BLaER1 treated with 17β-estradiol and CSF1 and Interleukin-3, amounts not matched to agents 10 nM and 100 nM (cell line): ENCODE data around the gene PSAPL1.

Source experiments
- H3K27ac ChIP-seq, 11 experiments: shearing (Covaris generic); formaldehyde crosslinking; 2 replicates each; pipeline ENCODE4 v1.8.1; 2022
- H3K27me3 ChIP-seq, 11 experiments: shearing (Covaris generic); formaldehyde crosslinking; 2 replicates each; pipeline ENCODE4 v1.8.1; 2022
- H3K36me3 ChIP-seq, 11 experiments: shearing (Covaris generic); formaldehyde crosslinking; 2 replicates each; pipeline ENCODE4 v1.8.1; 2022
- H3K4me1 ChIP-seq, 10 experiments: shearing (Covaris generic); formaldehyde crosslinking; 2 replicates each; pipeline ENCODE4 v1.8.1; 2022
- H3K4me2 ChIP-seq, 11 experiments: shearing (Covaris generic); formaldehyde crosslinking; 2 replicates each; pipeline ENCODE4 v1.8.1; 2022
- H3K4me3 ChIP-seq, 10 experiments: shearing (Covaris generic); formaldehyde crosslinking; 2 replicates each; pipeline ENCODE4 v1.8.1; 2022
- H3K9ac ChIP-seq, 11 experiments: shearing (Covaris generic); formaldehyde crosslinking; 2 replicates each; pipeline ENCODE4 v1.8.1; 2022
- H3K9me3 ChIP-seq, 11 experiments: shearing (Covaris generic); formaldehyde crosslinking; replicated peaks in 1 of 11; 2 replicates each; pipeline ENCODE4 v1.8.1; 2022
- H4K20me1 ChIP-seq, 11 experiments: shearing (Covaris generic); formaldehyde crosslinking; 2 replicates each; pipeline ENCODE4 v1.8.1; 2022
- Cebpa-rat ChIP-seq, 11 experiments: shearing (Covaris generic); IDR thresholded peaks; 2 replicates each; pipeline ENCODE4 v1.8.1; 2022

The PSAPL1 gene, protein sequence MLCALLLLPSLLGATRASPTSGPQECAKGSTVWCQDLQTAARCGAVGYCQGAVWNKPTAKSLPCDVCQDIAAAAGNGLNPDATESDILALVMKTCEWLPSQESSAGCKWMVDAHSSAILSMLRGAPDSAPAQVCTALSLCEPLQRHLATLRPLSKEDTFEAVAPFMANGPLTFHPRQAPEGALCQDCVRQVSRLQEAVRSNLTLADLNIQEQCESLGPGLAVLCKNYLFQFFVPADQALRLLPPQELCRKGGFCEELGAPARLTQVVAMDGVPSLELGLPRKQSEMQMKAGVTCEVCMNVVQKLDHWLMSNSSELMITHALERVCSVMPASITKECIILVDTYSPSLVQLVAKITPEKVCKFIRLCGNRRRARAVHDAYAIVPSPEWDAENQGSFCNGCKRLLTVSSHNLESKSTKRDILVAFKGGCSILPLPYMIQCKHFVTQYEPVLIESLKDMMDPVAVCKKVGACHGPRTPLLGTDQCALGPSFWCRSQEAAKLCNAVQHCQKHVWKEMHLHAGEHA

DNA sequence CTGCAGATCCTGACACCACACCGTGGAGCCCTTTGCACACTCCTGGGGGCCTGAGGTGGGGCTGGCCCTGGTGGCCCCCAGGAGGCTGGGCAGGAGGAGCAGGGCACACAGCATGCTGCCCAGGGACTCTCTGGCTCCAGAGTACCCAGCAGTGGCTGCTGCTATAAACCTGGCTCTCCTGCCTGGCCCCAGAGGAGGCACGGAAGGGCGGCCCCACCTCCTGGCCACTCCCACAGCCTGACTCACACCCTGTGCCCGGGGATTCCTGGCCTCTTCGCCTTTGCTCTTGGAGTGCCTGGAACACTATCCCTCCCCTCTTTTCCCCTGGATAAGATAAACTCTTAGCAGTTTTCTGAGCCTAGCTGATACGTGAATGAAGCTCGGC is at the start of gene PSAPL1:
PSAPL1 (minus strand) TSS at position 165 of the 385 bp plus-strand sequence; CDS start at position 114, 51 bp downstream.
- Histone ChIP-seq H3K27me3 (no peaks in the 10 kb centered on the region), H3K9ac (peak within 1 kb of the TSS in 2 of 11 experiments; percentile 18 to 43; a peak in 1 of 22 replicates), H4K20me1 (peaks cover 0 to 35% (median 0%) of the 10 kb centered on the region in 11 experiments; a peak in 4 of 22 replicates), H3K36me3 (no peaks in the 10 kb centered on the region), H3K27ac (peak within 1 kb of the TSS in 3 of 11 experiments; percentile 1 to 49 (median 35); a peak in 1 of 22 replicates), H3K4me3 (no peak within 1 kb of the TSS), H3K4me2 (peak within 1 kb of the TSS; percentile 33 to 84 (median 66); a peak in 20 of 22 replicates), H3K4me1 (peaks cover 22 to 99% (median 69%) of the 10 kb centered on the region in 10 experiments; a peak in 19 of 20 replicates), H3K9me3 (peaks cover 0 to 23% (median 5%) of the 10 kb centered on the region in 11 experiments; a peak in 9 of 22 replicates)
- TF ChIP-seq Cebpa-rat (IDR thresholded peaks at IDR 0.05), result no peak

DNA sequence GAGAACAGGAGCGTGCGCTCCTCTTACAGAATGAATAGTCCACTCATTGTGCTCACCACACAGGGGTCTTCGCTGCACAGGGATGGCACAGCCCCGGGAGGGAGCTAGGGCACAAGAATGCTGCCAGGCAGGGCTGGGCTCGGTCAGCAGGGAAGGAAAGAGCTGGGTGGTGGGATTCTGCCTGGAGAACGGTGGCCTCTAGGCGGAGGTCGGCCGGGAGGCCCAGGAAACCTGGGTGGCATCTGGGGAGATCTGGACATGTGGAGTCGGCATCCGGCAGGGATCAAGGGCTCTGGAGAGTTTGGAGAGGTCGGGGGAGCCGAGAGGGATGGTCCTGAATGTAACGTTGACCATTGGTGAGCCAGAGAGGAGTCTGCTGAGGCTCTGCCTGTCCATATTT is 46.5 kb upstream of the PSAPL1 start:
- Histone ChIP-seq H3K27me3 (no peaks in the 10 kb centered on the region), H3K27ac (no peak overlapping the region)
- TF ChIP-seq Cebpa-rat (IDR thresholded peaks at IDR 0.05), result no peak

DNA sequence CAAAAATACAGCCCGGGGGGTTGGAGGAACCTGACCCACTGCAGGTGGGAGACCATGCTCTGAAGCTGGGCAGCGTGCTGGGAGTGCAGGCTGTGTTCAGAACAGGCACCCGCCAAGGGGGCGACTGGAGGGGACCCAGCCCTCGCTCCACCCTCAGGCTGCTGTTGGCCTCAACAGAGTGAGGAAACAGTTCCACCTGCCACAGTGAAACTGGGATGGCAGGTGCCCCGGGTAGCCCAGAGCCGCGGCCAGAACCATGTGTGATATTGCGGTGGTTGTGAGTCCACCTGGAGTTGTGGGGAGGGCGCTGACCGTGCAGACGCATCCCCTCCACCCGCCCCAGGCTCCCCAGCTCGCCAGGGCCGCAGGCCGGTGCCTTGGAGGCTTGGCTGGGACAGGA is 45.7 kb upstream of the PSAPL1 start:
- peaks cover 0 to 5% (median 0%) of the 10 kb centered on the region in 11 experiments; a peak in 2 of 22 replicates for H3K36me3 ChIP-seq
- H3K4me1 ChIP-seq, result peaks cover 0 to 45% (median 27%) of the 10 kb centered on the region in 10 experiments; a peak in 17 of 20 replicates
- no peaks in the 10 kb centered on the region for H4K20me1 ChIP-seq
- no peak overlapping the region for H3K27ac ChIP-seq
- H3K9ac ChIP-seq, result no peak overlapping the region
- no peak overlapping the region for H3K4me3 ChIP-seq
- no peaks in the 10 kb centered on the region for H3K27me3 ChIP-seq
- H3K9me3 ChIP-seq, result peaks cover 11 to 25% (median 17%) of the 10 kb centered on the region in 11 experiments; a peak in 21 of 22 replicates
- no peak for TF ChIP-seq Cebpa-rat (IDR thresholded peaks at IDR 0.05)
- no peak overlapping the region for H3K4me2 ChIP-seq

More for the DNA sequence above, 46.5 kb upstream of the PSAPL1 start:
- Histone ChIP-seq H3K4me3 (no peak overlapping the region), H3K9me3 (peaks cover 11 to 25% (median 17%) of the 10 kb centered on the region in 11 experiments; a peak in 21 of 22 replicates), H3K9ac (no peak overlapping the region), H3K4me1 (peaks cover 0 to 45% (median 27%) of the 10 kb centered on the region in 10 experiments; a peak in 14 of 20 replicates), H4K20me1 (peaks cover 0 to 2% (median 0%) of the 10 kb centered on the region in 11 experiments; a peak in 1 of 22 replicates), H3K36me3 (peaks cover 0 to 5% (median 0%) of the 10 kb centered on the region in 11 experiments; a peak in 2 of 22 replicates), H3K4me2 (no peak overlapping the region)

DNA sequence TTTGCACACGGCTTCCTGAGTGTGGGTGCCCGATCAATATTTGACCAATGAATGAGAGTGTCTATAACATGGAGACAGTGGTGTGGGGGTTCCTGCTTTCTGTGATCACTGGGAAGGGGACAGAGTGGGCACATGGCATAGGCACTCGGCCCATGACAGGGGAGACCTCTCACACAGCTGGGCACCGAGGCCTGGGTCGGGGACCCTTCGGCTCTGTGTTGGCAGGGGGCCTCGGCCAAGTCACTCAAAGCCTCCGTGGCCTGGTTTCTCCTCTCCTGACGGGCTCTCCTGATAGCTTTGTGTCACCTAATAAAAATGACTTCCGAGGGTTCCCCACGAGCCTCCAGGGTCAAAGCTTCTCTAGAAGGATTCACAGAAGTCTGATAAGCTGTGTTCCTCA is 43.9 kb upstream of the PSAPL1 start:
- H3K4me1 ChIP-seq, result peaks cover 10 to 54% (median 39%) of the 10 kb centered on the region in 10 experiments
- peaks cover 11 to 25% (median 17%) of the 10 kb centered on the region in 11 experiments; a peak in 21 of 22 replicates for H3K9me3 ChIP-seq
- no peak overlapping the region for H3K4me3 ChIP-seq
- no peaks in the 10 kb centered on the region for H3K27me3 ChIP-seq
- no peak for TF ChIP-seq Cebpa-rat (IDR thresholded peaks at IDR 0.05)
- H4K20me1 ChIP-seq, result peaks cover 0 to 4% (median 0%) of the 10 kb centered on the region in 11 experiments; a peak in 1 of 22 replicates
- H3K4me2 ChIP-seq, result no peak overlapping the region
- peaks cover 0 to 5% (median 0%) of the 10 kb centered on the region in 11 experiments; a peak in 2 of 22 replicates for H3K36me3 ChIP-seq
- H3K27ac ChIP-seq, result no peak overlapping the region
- no peak overlapping the region for H3K9ac ChIP-seq

DNA sequence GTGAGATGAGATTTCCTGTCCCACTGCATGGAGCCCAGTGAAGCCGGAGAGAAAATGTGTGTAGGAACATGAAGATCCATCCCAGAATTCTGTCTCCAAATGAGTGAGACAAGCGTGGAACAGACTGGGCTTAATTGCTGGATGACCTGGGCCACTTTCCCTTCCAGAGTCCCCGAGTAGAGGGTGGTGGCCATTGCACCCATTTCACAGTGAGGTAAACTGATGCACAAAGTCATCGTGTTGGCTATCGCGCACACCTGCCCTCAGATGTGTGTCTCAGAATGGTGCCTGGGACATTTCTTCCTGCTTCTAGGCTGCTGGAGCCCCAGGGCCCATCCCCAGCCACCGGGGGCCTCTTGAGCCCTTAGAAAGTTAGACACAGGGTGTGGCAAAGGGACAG is 43.0 kb upstream of the PSAPL1 start:
- Histone ChIP-seq H3K36me3 (peaks cover 0 to 5% (median 0%) of the 10 kb centered on the region in 11 experiments; a peak in 2 of 22 replicates), H3K4me2 (peak overlapping the region in 5 of 11 experiments; percentile 5 to 79 (median 68); a peak in 3 of 22 replicates), H3K4me1 (peaks cover 10 to 61% (median 44%) of the 10 kb centered on the region in 10 experiments)

DNA sequence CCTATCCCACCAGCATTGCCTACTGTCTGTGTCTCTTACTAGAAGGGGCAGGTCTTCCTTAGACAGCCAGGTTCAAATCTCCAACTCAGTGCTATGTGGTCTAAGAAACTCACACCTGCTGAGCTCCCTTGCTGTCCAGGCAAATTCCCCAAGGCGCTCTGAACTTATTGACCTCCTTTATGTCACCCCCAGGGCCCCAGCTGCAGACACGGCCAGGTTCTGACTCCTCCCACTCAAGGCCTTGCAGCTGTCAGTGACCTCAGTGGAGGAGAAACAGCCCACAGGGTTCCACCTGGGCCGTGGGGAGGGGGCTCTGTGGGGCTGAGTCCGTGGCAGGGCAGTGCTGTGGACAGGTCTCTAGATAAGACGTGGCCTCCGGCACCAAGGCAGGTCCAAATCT is 42.1 kb upstream of the PSAPL1 start:
- Histone ChIP-seq H3K4me3 (no peak overlapping the region), H3K4me1 (peaks cover 10 to 66% (median 44%) of the 10 kb centered on the region in 10 experiments), H3K9ac (no peak overlapping the region), H3K9me3 (peaks cover 6 to 15% (median 11%) of the 10 kb centered on the region in 11 experiments; a peak in 20 of 22 replicates), H4K20me1 (peaks cover 0 to 11% (median 0%) of the 10 kb centered on the region in 11 experiments; a peak in 2 of 22 replicates), H3K36me3 (peaks cover 0 to 5% (median 0%) of the 10 kb centered on the region in 11 experiments; a peak in 2 of 22 replicates), H3K27me3 (no peaks in the 10 kb centered on the region), H3K4me2 (peak overlapping the region in 8 of 11 experiments; percentile 3 to 79 (median 61); a peak in 14 of 22 replicates), H3K27ac (no peak overlapping the region)
- TF ChIP-seq Cebpa-rat (IDR thresholded peaks at IDR 0.05), result no peak

More for the DNA sequence above, 43.0 kb upstream of the PSAPL1 start:
- TF ChIP-seq Cebpa-rat (IDR thresholded peaks at IDR 0.05), result no peak
- H4K20me1 ChIP-seq, result peaks cover 0 to 4% (median 0%) of the 10 kb centered on the region in 11 experiments; a peak in 1 of 22 replicates
- H3K27me3 ChIP-seq, result no peaks in the 10 kb centered on the region
- no peak overlapping the region for H3K4me3 ChIP-seq
- no peak overlapping the region for H3K9ac ChIP-seq
- H3K9me3 ChIP-seq, result peaks cover 10 to 21% (median 15%) of the 10 kb centered on the region in 11 experiments; a peak in 21 of 22 replicates
- H3K27ac ChIP-seq, result no peak overlapping the region

DNA sequence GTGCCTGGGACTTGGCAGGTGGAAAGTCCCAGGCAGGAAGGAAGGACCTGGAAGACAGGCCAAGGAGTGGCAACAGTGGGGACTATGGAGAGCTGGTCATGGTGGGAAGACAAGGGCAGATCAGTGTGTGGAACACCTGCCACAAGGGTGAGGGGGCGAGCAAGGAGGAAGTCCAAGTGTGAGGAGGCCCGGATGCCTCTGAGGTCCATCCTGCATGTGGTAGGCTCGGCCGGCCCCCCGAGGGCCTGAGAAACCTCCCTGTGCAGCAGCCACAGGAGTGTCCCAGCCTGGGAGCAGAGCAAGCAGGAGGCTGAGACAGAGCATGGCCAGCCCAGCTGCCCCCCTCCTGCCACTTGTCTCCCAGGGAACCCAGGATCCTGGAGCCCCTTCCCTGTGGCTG is 40.5 kb upstream of the PSAPL1 start:
- no peak for TF ChIP-seq Cebpa-rat (IDR thresholded peaks at IDR 0.05)
- Histone ChIP-seq H3K4me1 (peaks cover 10 to 66% (median 44%) of the 10 kb centered on the region in 10 experiments), H3K27ac (no peak overlapping the region), H3K4me3 (no peak overlapping the region), H3K4me2 (peak overlapping the region in 10 of 11 experiments; percentile 28 to 79 (median 56); a peak in 20 of 22 replicates), H4K20me1 (peaks cover 0 to 17% (median 0%) of the 10 kb centered on the region in 11 experiments; a peak in 2 of 22 replicates), H3K36me3 (no peaks in the 10 kb centered on the region), H3K9ac (no peak overlapping the region), H3K9me3 (no peaks in the 10 kb centered on the region), H3K27me3 (no peaks in the 10 kb centered on the region)

DNA sequence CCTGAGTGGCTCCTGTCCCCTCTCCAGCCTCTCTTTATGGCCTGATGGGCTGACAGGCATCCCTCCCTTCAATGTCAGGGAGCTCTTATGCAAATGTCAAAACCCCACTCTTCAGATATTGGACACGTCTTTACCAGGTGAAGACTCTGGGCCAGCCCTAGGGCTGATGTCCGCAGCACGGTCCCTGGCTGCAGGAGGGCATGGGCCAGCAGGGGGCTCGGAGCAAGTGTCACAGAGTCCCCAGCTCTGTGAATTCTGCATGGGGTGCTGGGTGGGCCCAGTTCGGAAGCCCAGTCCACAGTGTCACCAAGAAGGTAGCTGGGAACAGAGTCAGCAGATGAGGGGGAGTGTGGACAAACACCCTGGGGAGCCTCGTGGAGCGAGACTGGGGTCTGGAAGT is 39.6 kb upstream of the PSAPL1 start:
- H3K4me1 ChIP-seq, result peaks cover 10 to 66% (median 44%) of the 10 kb centered on the region in 10 experiments
- peak overlapping the region; percentile 27 to 79 (median 54); a peak in 20 of 22 replicates for H3K4me2 ChIP-seq
- no peaks in the 10 kb centered on the region for H3K9me3 ChIP-seq
- no peak overlapping the region for H3K27ac ChIP-seq
- H3K9ac ChIP-seq, result peak overlapping the region in 1 of 11 experiments; percentile 19; a peak in 1 of 22 replicates
- H3K4me3 ChIP-seq, result no peak overlapping the region
- no peaks in the 10 kb centered on the region for H3K36me3 ChIP-seq
- no peaks in the 10 kb centered on the region for H3K27me3 ChIP-seq
- H4K20me1 ChIP-seq, result peaks cover 0 to 17% (median 0%) of the 10 kb centered on the region in 11 experiments; a peak in 2 of 22 replicates
- no peak for TF ChIP-seq Cebpa-rat (IDR thresholded peaks at IDR 0.05)
